HG02798 (cell line): ENCODE results near the gene FAM83D.
A peak's percentile ranks its signal among the peaks of the same experiment; 100 is the strongest.
"Not testable (repeated sequence)": the region's sequence is repeated elsewhere in the genome, so short reads cannot be mapped to it uniquely, and the experiment has no call there.

Experiments used
- ATAC-seq: cut with Tn5 transposase; IDR thresholded peaks from one replicate; pipeline ENCODE4 v1.9.1; 2021; ENCODE audit warnings: mild to moderate bottlenecking; ENCODE audit not compliant: unreplicated experiment, poor library complexity

FAM83D gene

DNA sequence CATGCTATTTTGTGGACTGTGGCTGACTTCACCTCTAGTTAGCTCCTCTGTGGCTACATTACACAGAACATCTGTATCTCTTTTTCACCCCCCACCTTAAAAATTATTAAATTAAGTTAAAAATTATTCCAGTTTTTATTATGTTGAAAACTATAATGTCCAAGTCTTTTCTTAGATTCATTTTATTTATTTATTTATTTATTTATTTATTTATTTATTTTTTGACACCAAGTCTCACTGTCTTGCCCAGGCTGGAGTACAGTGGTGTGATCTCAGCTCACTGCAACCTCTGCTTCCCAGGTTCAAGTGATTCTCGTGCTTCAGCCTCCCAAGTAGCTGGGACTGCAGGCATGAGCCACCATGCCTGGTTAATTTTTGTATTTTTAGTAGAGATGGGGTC lies 70.6 kb downstream of the FAM83D start:
- ATAC-seq, result not testable (repeated sequence)

GRCh38 chr20:38997622-38998021 lies 71.4 kb downstream of the FAM83D start:
- ATAC-seq, result peak; percentile 93

- no peak for ATAC-seq
Measured at GRCh38 chr20:38999217-38999616, 73.0 kb downstream of the FAM83D start.

DNA sequence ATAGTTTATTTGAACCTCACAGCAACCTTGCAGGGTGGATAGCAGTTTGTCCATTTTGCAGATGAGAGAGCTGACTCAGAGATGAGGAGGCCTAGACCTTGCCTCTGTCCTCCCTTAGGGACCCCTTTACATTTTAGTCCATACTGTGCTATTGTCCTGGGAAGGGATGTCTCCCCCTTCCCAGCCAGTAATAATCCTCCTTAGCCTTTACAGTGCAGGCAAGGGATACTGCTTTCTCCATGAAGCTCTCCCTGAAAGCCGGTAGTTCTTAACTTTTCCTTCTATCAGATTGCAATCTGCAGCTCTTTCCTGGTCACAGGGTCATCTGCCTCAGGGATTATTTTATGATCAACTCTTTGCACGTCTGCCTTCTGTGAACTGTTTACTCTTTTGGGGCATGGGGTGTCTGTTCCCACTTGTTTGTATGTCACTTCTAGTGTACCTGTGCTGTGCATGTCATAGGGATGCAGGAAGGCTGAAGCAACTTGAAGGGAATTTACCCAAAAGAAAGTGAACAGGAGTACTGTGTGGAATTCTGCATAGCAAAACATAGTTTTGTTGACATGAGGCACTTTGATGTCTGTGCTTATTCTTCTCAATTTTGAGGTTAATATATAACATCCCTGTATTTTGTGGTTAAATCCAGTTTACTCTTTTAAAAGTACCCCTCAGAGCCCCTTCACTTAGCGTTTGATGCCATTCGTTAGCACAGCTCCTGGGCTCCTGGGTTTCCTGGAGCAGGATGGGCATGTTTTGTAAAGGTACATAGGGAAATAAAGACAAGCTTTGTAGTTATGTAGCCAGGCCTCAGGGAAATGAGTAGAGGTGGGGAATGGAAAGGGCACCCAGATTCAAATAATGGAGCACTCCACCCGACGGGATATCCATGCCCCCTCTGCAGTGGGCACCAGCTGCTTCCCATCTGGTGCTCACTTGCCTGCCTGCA lies 74.0 kb downstream of the FAM83D start:
- no peak for ATAC-seq
